ENCODE results near the gene DEK. TPM values are rescaled to one million over a fixed set of nuclear protein-coding genes. Genes with fewer than 3 reads are reported as not detected.

The DEK gene
- total RNA-seq, 1 experiment from 2014 or later: 108 TPM

DNA sequence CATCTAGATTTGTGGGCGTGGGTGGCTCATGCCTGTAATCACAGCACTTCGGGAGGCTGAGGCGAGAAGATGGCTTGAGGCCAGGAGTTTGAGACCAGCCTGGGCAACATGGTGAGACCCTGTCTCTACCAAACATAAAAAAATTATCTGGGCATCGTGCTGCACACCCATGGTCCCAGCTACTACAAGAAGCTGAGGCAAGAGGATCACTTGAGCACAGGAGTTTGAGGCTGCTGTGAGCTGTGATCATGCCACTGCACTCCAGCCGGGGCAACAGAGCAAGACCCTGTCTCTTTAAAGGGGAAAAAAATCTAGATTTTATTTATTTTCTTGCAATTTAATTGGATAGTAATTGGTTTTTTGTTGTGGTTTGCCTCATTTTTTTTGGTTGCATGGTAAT lies 53.6 kb downstream of the DEK start:
- Histone ChIP-seq H3K4me2 (ENCODE audit: low read length) (no peak overlapping the region), H4K20me1 (ENCODE audit: insufficient read depth) (no peaks in the 10 kb centered on the region), H3K4me1 (ENCODE audit: control insufficient read depth in 1 of 2, insufficient read depth in 2 of 2, low read length in 2 of 2) (no peaks in the 10 kb centered on the region), H3K9me3 (ENCODE audit: control insufficient read depth in 1 of 2, insufficient read depth in 1 of 2, low read depth in 1 of 2, low read length in 2 of 2) (no peaks in the 10 kb centered on the region), H3K36me3 (ENCODE audit: control insufficient read depth in 1 of 2, insufficient read depth in 2 of 2, low read length in 2 of 2) (no peaks in the 10 kb centered on the region), H3K9ac (ENCODE audit: low read length) (no peak overlapping the region), H2AFZ (ENCODE audit: low read depth, low read length, poor library complexity, severe bottlenecking) (no peak overlapping the region), H3K27ac (ENCODE audit: low read depth, low read length) (no peak overlapping the region), H3K27me3 (ENCODE audit: insufficient read depth, low read length) (no peaks in the 10 kb centered on the region), H3K4me3 (replicated peaks in 1 of 2; ENCODE audit: low read depth in 1 of 2, low read length in 2 of 2) (no peak overlapping the region), H3K9me2 (ENCODE audit: insufficient read depth) (no peaks in the 10 kb centered on the region), H3K79me2 (ENCODE audit: insufficient read depth, low read length) (no peaks in the 10 kb centered on the region)
- intact Hi-C loops (cut with micrococcal nuclease): no loop called here
- ChIA-PET CTCF (no interaction called here), RAD21 (ENCODE audit: low non-redundant PET in 1 of 2, low total read pairs in 2 of 2, uncharacterized antibody in 2 of 2, unreplicated experiment in 2 of 2) (no interaction called here), POLR2A (no interaction called here)
- BruUV-seq (replicated peaks): no TSS peak
- DNase-seq (ENCODE audit: low read depth, low spot score) (no peak), ATAC-seq (no peak)
- TF ChIP-seq, protein P1, sequence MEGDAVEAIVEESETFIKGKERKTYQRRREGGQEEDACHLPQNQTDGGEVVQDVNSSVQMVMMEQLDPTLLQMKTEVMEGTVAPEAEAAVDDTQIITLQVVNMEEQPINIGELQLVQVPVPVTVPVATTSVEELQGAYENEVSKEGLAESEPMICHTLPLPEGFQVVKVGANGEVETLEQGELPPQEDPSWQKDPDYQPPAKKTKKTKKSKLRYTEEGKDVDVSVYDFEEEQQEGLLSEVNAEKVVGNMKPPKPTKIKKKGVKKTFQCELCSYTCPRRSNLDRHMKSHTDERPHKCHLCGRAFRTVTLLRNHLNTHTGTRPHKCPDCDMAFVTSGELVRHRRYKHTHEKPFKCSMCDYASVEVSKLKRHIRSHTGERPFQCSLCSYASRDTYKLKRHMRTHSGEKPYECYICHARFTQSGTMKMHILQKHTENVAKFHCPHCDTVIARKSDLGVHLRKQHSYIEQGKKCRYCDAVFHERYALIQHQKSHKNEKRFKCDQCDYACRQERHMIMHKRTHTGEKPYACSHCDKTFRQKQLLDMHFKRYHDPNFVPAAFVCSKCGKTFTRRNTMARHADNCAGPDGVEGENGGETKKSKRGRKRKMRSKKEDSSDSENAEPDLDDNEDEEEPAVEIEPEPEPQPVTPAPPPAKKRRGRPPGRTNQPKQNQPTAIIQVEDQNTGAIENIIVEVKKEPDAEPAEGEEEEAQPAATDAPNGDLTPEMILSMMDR (IDR thresholded peaks at IDR 0.05 in 2 of 3, conservative IDR thresholded peaks at IDR 0.05 in 1 of 3; ENCODE audit: borderline replicate concordance in 1 of 3, insufficient read depth in 1 of 3, low read depth in 2 of 3, low read length in 2 of 3): no peak
- TF ChIP-seq, protein P2, sequence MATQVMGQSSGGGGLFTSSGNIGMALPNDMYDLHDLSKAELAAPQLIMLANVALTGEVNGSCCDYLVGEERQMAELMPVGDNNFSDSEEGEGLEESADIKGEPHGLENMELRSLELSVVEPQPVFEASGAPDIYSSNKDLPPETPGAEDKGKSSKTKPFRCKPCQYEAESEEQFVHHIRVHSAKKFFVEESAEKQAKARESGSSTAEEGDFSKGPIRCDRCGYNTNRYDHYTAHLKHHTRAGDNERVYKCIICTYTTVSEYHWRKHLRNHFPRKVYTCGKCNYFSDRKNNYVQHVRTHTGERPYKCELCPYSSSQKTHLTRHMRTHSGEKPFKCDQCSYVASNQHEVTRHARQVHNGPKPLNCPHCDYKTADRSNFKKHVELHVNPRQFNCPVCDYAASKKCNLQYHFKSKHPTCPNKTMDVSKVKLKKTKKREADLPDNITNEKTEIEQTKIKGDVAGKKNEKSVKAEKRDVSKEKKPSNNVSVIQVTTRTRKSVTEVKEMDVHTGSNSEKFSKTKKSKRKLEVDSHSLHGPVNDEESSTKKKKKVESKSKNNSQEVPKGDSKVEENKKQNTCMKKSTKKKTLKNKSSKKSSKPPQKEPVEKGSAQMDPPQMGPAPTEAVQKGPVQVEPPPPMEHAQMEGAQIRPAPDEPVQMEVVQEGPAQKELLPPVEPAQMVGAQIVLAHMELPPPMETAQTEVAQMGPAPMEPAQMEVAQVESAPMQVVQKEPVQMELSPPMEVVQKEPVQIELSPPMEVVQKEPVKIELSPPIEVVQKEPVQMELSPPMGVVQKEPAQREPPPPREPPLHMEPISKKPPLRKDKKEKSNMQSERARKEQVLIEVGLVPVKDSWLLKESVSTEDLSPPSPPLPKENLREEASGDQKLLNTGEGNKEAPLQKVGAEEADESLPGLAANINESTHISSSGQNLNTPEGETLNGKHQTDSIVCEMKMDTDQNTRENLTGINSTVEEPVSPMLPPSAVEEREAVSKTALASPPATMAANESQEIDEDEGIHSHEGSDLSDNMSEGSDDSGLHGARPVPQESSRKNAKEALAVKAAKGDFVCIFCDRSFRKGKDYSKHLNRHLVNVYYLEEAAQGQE (IDR thresholded peaks at IDR 0.05; ENCODE audit: low read depth): no peak
- TF ChIP-seq, protein P3, sequence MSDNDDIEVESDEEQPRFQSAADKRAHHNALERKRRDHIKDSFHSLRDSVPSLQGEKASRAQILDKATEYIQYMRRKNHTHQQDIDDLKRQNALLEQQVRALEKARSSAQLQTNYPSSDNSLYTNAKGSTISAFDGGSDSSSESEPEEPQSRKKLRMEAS (IDR thresholded peaks at IDR 0.05): no peak
- no peak for TF ChIP-seq CBX3 (IDR thresholded peaks at IDR 0.05; ENCODE audit: low read depth)
- no peak for TF ChIP-seq YY1 (IDR thresholded peaks at IDR 0.05; ENCODE audit: extremely low read depth, insufficient replicate concordance, low read depth, low read length)

All from HCT116 (cell line).